HEK293T (cell line): Measurements from ENCODE around the gene ZGPAT.
"Not testable (repeated sequence)": the region's sequence is repeated elsewhere in the genome, so short reads cannot be mapped to it uniquely, and the experiment has no call there.

Experiments used
- CTCF ChIA-PET: fragments of 350-600 bp; formaldehyde crosslinking; extraction: SDS; loops from one replicate; lab custom pipeline; 2021; ENCODE audit warnings: antibody characterized with exemption, inconsistent platforms; lab: Yijun Ruan, JAX
- POLR2A ChIA-PET: fragments of 350-600 bp; formaldehyde crosslinking; extraction: SDS; loops from one replicate; lab custom pipeline; 2020; ENCODE audit warnings: antibody characterized with exemption, inconsistent platforms; lab: Yijun Ruan, JAX
- DNase-seq: peaks from one replicate; pipeline ENCODE4 v3.0.0; 2012; ENCODE audit warnings: mixed read lengths; ENCODE audit errors: extremely low spot score
- ARNT ChIP-seq: fragments of 450-650 bp; IDR thresholded peaks from 2 replicates; pipeline ENCODE4 v1.6.1; 2017; ENCODE audit warnings: mild to moderate bottlenecking
- BHLHE40 ChIP-seq: fragments of 450-650 bp; IDR thresholded peaks from 2 replicates; pipeline ENCODE4 v1.6.1; 2016; ENCODE audit warnings: mild to moderate bottlenecking, moderate library complexity, borderline replicate concordance
- CTBP1 ChIP-seq: fragments of 450-650 bp; IDR thresholded peaks from 2 replicates; pipeline ENCODE4 v1.6.1; 2016; ENCODE audit warnings: borderline replicate concordance
- ELF4 ChIP-seq: fragments of 450-650 bp; IDR thresholded peaks from 2 replicates; pipeline ENCODE4 v1.6.1; 2017; ENCODE audit warnings: antibody characterized with exemption
- FOXA1 ChIP-seq: fragments of 450-650 bp; IDR thresholded peaks from 2 replicates; pipeline ENCODE4 v1.6.1; 2016; ENCODE audit warnings: mild to moderate bottlenecking
- FOXK2 ChIP-seq: fragments of 450-650 bp; IDR thresholded peaks from 2 replicates; pipeline ENCODE4 v1.6.1; 2016; ENCODE audit warnings: mild to moderate bottlenecking
- FOXM1 ChIP-seq: fragments of 450-650 bp; IDR thresholded peaks from 2 replicates; pipeline ENCODE4 v1.6.1; 2017; ENCODE audit warnings: mild to moderate bottlenecking, borderline replicate concordance
- HDGF ChIP-seq: fragments of 450-650 bp; IDR thresholded peaks from 2 replicates; pipeline ENCODE4 v1.6.1; 2017; ENCODE audit warnings: antibody characterized with exemption, borderline replicate concordance
- L3MBTL2 ChIP-seq: fragments of 450-650 bp; conservative IDR thresholded peaks from 2 replicates; pipeline ENCODE4 v1.6.1; 2016; ENCODE audit warnings: mild to moderate bottlenecking
- LEF1 ChIP-seq: fragments of 450-650 bp; IDR thresholded peaks from 2 replicates; pipeline ENCODE4 v1.6.1; 2017; ENCODE audit warnings: mild to moderate bottlenecking, borderline replicate concordance
- NFRKB ChIP-seq: fragments of 450-650 bp; IDR thresholded peaks from 2 replicates; pipeline ENCODE4 v1.6.1; 2016; ENCODE audit warnings: mild to moderate bottlenecking, moderate library complexity
- PKNOX1 ChIP-seq: fragments of 450-650 bp; IDR thresholded peaks from 2 replicates; pipeline ENCODE4 v1.6.1; 2016
- SP1 ChIP-seq: fragments of 450-650 bp; IDR thresholded peaks from 2 replicates; pipeline ENCODE4 v1.6.1; 2017
- SUZ12 ChIP-seq: fragments of 450-650 bp; IDR thresholded peaks from 2 replicates; pipeline ENCODE4 v1.6.1; 2016; ENCODE audit warnings: mild to moderate bottlenecking
- TARDBP ChIP-seq: fragments of 450-650 bp; IDR thresholded peaks from 2 replicates; pipeline ENCODE4 v1.6.1; 2016
- ZNF384 ChIP-seq: fragments of 450-650 bp; IDR thresholded peaks from 2 replicates; pipeline ENCODE4 v1.6.1; 2016

The ZGPAT gene

GRCh38 chr20:63775096-63775978 is 67.5 kb downstream of the ZGPAT start:
- ChIA-PET POLR2A (interaction anchor here (0.9 to 1.7 kb wide), 3 partner anchors 9 to 181 kb away, joined by 3 to 5 read pairs (median 4); partner anchors contain the start of genes TPD52L2 and UCKL1), CTCF (interaction anchor here (0.6 to 1.8 kb wide), 6 partner anchors 9 to 90 kb away, joined by 3 to 8 read pairs (median 4); partner anchors contain the start of gene TPD52L2)
- no peak for TF ChIP-seq FOXM1
- no peak for TF ChIP-seq LEF1
- TF ChIP-seq BHLHE40: no peak
- DNase-seq: peak; percentile 74

- CTCF ChIA-PET, POLR2A ChIA-PET, DNase-seq: not testable (repeated sequence)
These were observed 69.0 kb downstream of the ZGPAT start for GRCh38 chr20:63776875-63777274.

GRCh38 chr20:63777614-63778013 is 69.8 kb downstream of the ZGPAT start:
- ChIA-PET POLR2A (no interaction called here), CTCF (no interaction called here)

GRCh38 chr20:63778034-63778752 is 70.4 kb downstream of the ZGPAT start:
- ChIA-PET POLR2A (no interaction called here), CTCF (no interaction called here)
- TF ChIP-seq ARNT: no peak
- TF ChIP-seq FOXK2: no peak
- no peak for TF ChIP-seq LEF1
- no peak for TF ChIP-seq PKNOX1
- no peak for TF ChIP-seq FOXM1
- TF ChIP-seq ZNF384: no peak
- no peak for TF ChIP-seq SUZ12
- no peak for TF ChIP-seq CTBP1
- TF ChIP-seq L3MBTL2: no peak
- TF ChIP-seq ELF4: no peak
- TF ChIP-seq TARDBP: no peak
- TF ChIP-seq SP1: no peak
- no peak for TF ChIP-seq BHLHE40
- TF ChIP-seq NFRKB: no peak
- TF ChIP-seq FOXA1: no peak
- no peak for TF ChIP-seq HDGF

More at GRCh38 chr20:63777614-63778013, 69.8 kb downstream of the ZGPAT start:
- TF ChIP-seq SUZ12: no peak
- no peak for TF ChIP-seq CTBP1
- no peak for TF ChIP-seq ZNF384
- TF ChIP-seq LEF1: no peak
- no peak for TF ChIP-seq FOXM1
- TF ChIP-seq ELF4: no peak
- TF ChIP-seq FOXK2: no peak
- no peak for TF ChIP-seq ARNT
- no peak for DNase-seq

GRCh38 chr20:63778857-63779256 is 71.0 kb downstream of the ZGPAT start:
- DNase-seq: no peak
- ChIA-PET CTCF (no interaction called here), POLR2A (no interaction called here)
- TF ChIP-seq ARNT: no peak
- TF ChIP-seq NFRKB: no peak
- TF ChIP-seq LEF1: no peak
- no peak for TF ChIP-seq HDGF
- no peak for TF ChIP-seq FOXK2
- TF ChIP-seq TARDBP: no peak
- no peak for TF ChIP-seq SUZ12
- TF ChIP-seq CTBP1: no peak
- TF ChIP-seq SP1: no peak
- no peak for TF ChIP-seq L3MBTL2
- no peak for TF ChIP-seq BHLHE40
- TF ChIP-seq FOXA1: no peak
- TF ChIP-seq ELF4: no peak

More at GRCh38 chr20:63778034-63778752, 70.4 kb downstream of the ZGPAT start:
- DNase-seq: no peak

GRCh38 chr20:63781181-63781580 is 73.3 kb downstream of the ZGPAT start:
- CTCF ChIA-PET: no interaction called here
- POLR2A ChIA-PET: no interaction called here
- no peak for DNase-seq
- TF ChIP-seq SUZ12 (no peak), L3MBTL2 (no peak), FOXK2 (no peak), CTBP1 (no peak), BHLHE40 (no peak), ELF4 (no peak), ZNF384 (no peak), TARDBP (no peak), ARNT (no peak), SP1 (no peak), FOXM1 (no peak), FOXA1 (no peak), HDGF (no peak), NFRKB (no peak), LEF1 (no peak)

- CTCF ChIA-PET: interaction anchor here (0.7 kb wide), 1 partner anchor 74 kb away, joined by 3 read pairs; no protein-coding TSS in a partner anchor
- TF ChIP-seq SP1 (no peak), ZNF384 (peak; percentile 66; the same call in 1 of the 2 replicates)
- POLR2A ChIA-PET: no interaction called here
- peak; percentile 33 for DNase-seq
These were observed 74.2 kb downstream of the ZGPAT start for GRCh38 chr20:63782051-63782471.
